Heart left ventricle (tissue), 16 donors: ENCODE results near the gene ASCL5. TPM values are rescaled to one million over a fixed set of nuclear protein-coding genes. Genes with fewer than 3 reads are reported as not detected.

Experiments used
- ATAC-seq, 4 donors: fragments of 200-7000 bp; cut with Tn5 transposase; one replicate each; pipeline ENCODE4 v1.9.1; 2020 to 2022; ENCODE audit warnings: moderate library complexity in 4 of 4, mild to moderate bottlenecking in 3 of 4, moderate number of reproducible peaks in 1 of 4
- DNase-seq, 5 donors: peaks; one replicate each; pipeline ENCODE4 v3.0.0-alpha.2; 2020
- H3K27ac ChIP-seq, 12 donors: fragments of 200-600 bp; sonication (generic) in 4 of 12; one replicate each; pipeline versions ENCODE4 v1.5.0 to v1.8.0; 2016 to 2022; ENCODE audit warnings: mild to moderate bottlenecking in 2 of 12
- H3K27me3 ChIP-seq, 9 donors: fragments of 200-600 bp; sonication (generic) in 2 of 9; one replicate each; pipeline versions ENCODE4 v1.5.1 to v1.8.0; 2016 to 2022; ENCODE audit warnings: mild to moderate bottlenecking in 3 of 9
- H3K36me3 ChIP-seq, 9 donors: fragments of 200-600 bp; sonication (generic) in 2 of 9; one replicate each; pipeline versions ENCODE4 v1.5.0 to v1.8.0; 2018 to 2022; ENCODE audit warnings: mild to moderate bottlenecking in 2 of 9
- H3K4me1 ChIP-seq, 12 donors: fragments of 200-600 bp; sonication (generic) in 4 of 12; one replicate each; pipeline versions ENCODE4 v1.5.0 to v1.8.0; 2016 to 2022; ENCODE audit warnings: mild to moderate bottlenecking in 3 of 12
- H3K4me3 ChIP-seq, 12 donors: fragments of 200-600 bp; sonication (generic) in 4 of 12; one replicate each; pipeline versions ENCODE4 v1.5.0 to v1.8.0; 2017 to 2022; ENCODE audit warnings: mild to moderate bottlenecking in 9 of 12, moderate library complexity in 4 of 12
- H3K9me3 ChIP-seq, 12 donors: fragments of 200-600 bp; sonication (generic) in 4 of 12; one replicate each; pipeline versions ENCODE4 v1.5.0 to v1.8.0; 2016 to 2022; ENCODE audit warnings: mild to moderate bottlenecking in 1 of 12
- POLR2A ChIP-seq, 2 donors: fragments of 450-650 bp; IDR thresholded peaks; one replicate each; pipeline ENCODE4 v1.6.1; 2017; ENCODE audit warnings: antibody characterized with exemption in 2 of 2, mild to moderate bottlenecking in 2 of 2, moderate library complexity in 2 of 2
- WGBS, 4 donors: extraction: QIAGEN DNeasy Blood & Tissue Kit in 2 of 4; methylation state at CpG; one replicate each; pipeline versions ENCODE4 v1.1.5 to v1.1.7; 2013 to 2018; 5-methylcytosine and 5-hydroxymethylcytosine counted together
- intact Hi-C, 10 donors: fragments of 100-400 bp; cut with DNase I; formaldehyde crosslinking; loops; one replicate each; pipeline versions ENCODE4 v1.11.1 to v1.14.2; 2022
- polyA plus RNA-seq, 2 donors: library from polyadenylated mRNA; stranded (reverse); fragments of 200-250 nt; gene quantifications; one replicate each; pipeline ENCODE4 v1.2.3, GENCODE V29; 2013
- total RNA-seq, 9 donors: library from RNA; depleted of rRNA in 2 of 9; stranded (reverse); fragments of >200 nt in 2 of 9; fragmentation: NEBNext Ultra II Directional in 3 of 9; extraction: Animal tissue kit (Norgen Biotek cat#: 25700) in 3 of 9; gene quantifications; one replicate each; pipeline versions ENCODE4 v1.1.0 to v1.2.4, GENCODE V29; 2016 to 2023
- TF ChIP-seq, protein P1 (sequence below), 12 donors: fragments of 200-600 bp; sonication (generic) in 4 of 12; IDR thresholded peaks; one replicate each; pipeline versions ENCODE4 v1.5.0 to v1.8.0; 2018 to 2022; ENCODE audit warnings: antibody characterized with exemption in 12 of 12, mild to moderate bottlenecking in 5 of 12
- donor health status: ischemic (EF 13 %, LVEDD 7.1; RV severe dilation, severe dysfunction).
- donor health status: healthy with polysubstance abuse.
- donor health status: DM: no; HTN: yes; CAD: no.
- donor health status: DM: no; HTN: no; CAD: no.
- donor health status: ischemic (EF 25% LVEDD 6.9; RV normal size, moderate dysfunction).
- donor health status: ischemic (EF 25% LVEDD 5.7; RV mildly dilated, moderate dysfunction).
- donor health status: healthy.
- donor health status: DM: yes; HTN: yes; CAD: no.
- donor health status: ischemic (EF 35%, LVEDD 5.7; RV mildly dilated, moderate dysfunction).
- donor health status: nonischemic (EF 11% LVEDD 7.7; RV severe dilation, severe dysfunction).
- donor health status: DM: yes; HTN: yes; CAD: no.
- donor health status: PGD.
- donor health status: ischemic (EF 29% LVEDD 5.4; RV normal size, mild dysfunction).
- donor health status: nonischemic (EF 23%, LVEDD 6.1; RV moderate dilation, normal function).

ASCL5 gene
- total and polyA plus RNA-seq, 11 donors, result not detected

GRCh38 chr1:201084295-201084694 is 42.7 kb downstream of the ASCL5 start:
- Histone ChIP-seq H3K36me3 (no peaks in the 10 kb centered on the region), H3K9me3 (no peaks in the 10 kb centered on the region), H3K4me1 (peaks cover 0 to 6% (median 0%) of the 10 kb centered on the region in 12 donors), H3K27me3 (peaks cover 0 to 9% (median 0%) of the 10 kb centered on the region in 9 donors), H3K4me3 (no peak overlapping the region), H3K27ac (no peak overlapping the region)
- WGBS, 4 donors, result 47 to 64% (median 57%) methylated on average over 6 of the region's 6 CpGs
- intact Hi-C loops, result loop anchor here in 2 of 10 donors (10.0 kb wide), 2 partner anchors 121 to 141 kb away; no protein-coding TSS in a partner anchor
- DNase-seq (no peak), ATAC-seq (no peak)
- TF ChIP-seq, protein P1, sequence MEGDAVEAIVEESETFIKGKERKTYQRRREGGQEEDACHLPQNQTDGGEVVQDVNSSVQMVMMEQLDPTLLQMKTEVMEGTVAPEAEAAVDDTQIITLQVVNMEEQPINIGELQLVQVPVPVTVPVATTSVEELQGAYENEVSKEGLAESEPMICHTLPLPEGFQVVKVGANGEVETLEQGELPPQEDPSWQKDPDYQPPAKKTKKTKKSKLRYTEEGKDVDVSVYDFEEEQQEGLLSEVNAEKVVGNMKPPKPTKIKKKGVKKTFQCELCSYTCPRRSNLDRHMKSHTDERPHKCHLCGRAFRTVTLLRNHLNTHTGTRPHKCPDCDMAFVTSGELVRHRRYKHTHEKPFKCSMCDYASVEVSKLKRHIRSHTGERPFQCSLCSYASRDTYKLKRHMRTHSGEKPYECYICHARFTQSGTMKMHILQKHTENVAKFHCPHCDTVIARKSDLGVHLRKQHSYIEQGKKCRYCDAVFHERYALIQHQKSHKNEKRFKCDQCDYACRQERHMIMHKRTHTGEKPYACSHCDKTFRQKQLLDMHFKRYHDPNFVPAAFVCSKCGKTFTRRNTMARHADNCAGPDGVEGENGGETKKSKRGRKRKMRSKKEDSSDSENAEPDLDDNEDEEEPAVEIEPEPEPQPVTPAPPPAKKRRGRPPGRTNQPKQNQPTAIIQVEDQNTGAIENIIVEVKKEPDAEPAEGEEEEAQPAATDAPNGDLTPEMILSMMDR (IDR thresholded peaks at IDR 0.05), result no peak
- no peak for TF ChIP-seq POLR2A (IDR thresholded peaks at IDR 0.05)

DNA sequence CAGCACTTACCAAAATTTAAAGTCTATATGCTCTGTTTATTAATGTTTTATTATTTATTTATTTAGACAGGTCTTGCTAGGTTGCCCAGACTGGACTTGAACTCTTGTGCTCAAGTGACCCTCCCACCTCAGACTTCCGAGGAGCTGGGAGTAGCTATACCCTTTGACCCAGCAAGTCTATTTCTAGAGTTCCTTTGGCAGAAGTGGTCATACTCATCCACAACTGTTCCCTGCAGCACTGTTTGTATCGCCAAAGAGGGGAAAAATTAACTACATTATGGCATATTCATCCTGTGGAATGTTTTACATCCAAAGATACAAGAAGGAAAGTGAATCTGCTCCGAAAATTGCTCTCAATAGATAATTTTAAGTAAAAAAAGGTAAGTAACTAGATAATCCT is 43.2 kb downstream of the ASCL5 start:
- peaks cover 0 to 6% (median 0%) of the 10 kb centered on the region in 12 donors for H3K4me1 ChIP-seq
- WGBS, 4 donors, result 59 to 71% (median 65%) methylated on average over 3 of the region's 3 CpGs
- H3K4me3 ChIP-seq, result no peak overlapping the region
- no peaks in the 10 kb centered on the region for H3K36me3 ChIP-seq
- peaks cover 0 to 7% (median 0%) of the 10 kb centered on the region in 9 donors for H3K27me3 ChIP-seq
- intact Hi-C loops, result loop anchor here in 2 of 10 donors (10.0 kb wide), 2 partner anchors 121 to 141 kb away; no protein-coding TSS in a partner anchor
- H3K9me3 ChIP-seq, result no peaks in the 10 kb centered on the region
- no peak for TF ChIP-seq POLR2A (IDR thresholded peaks at IDR 0.05)
- TF ChIP-seq, protein P1 (IDR thresholded peaks at IDR 0.05), result no peak
- DNase-seq, result no peak
- no peak for ATAC-seq
- no peak overlapping the region for H3K27ac ChIP-seq

DNA sequence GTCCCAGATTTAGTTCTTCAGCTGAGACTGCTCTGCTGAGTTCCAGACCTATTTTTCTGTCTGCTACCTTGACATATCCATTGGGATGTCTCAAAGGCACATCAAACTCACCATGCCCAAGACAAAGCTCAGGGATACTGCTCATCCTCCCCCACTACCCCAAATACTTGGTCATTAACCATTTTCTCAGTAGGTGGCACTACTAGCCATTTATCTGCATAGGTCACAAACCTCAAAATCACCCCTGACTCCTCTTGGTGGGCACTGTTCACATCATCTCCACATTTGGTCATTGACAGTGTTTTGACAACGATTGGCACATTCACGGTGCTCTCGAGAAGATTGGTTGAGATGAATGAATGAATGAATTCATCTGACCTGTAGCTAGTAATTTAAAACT is 46.8 kb downstream of the ASCL5 start:
- no peaks in the 10 kb centered on the region for H3K9me3 ChIP-seq
- no peaks in the 10 kb centered on the region for H3K27me3 ChIP-seq
- no peaks in the 10 kb centered on the region for H3K36me3 ChIP-seq
- 90 to 98% (median 96%) methylated on average over 3 of the region's 3 CpGs for WGBS, 4 donors
- no peak for TF ChIP-seq POLR2A (IDR thresholded peaks at IDR 0.05)
- TF ChIP-seq, protein P1 (IDR thresholded peaks at IDR 0.05), result no peak
- ATAC-seq (no peak), DNase-seq (no peak)
- intact Hi-C loops, result loop anchor here in 2 of 10 donors (10.0 kb wide), 2 partner anchors 125 to 145 kb away; no protein-coding TSS in a partner anchor
- no peak overlapping the region for H3K4me3 ChIP-seq
- H3K4me1 ChIP-seq, result peaks cover 0 to 6% (median 0%) of the 10 kb centered on the region in 12 donors
- H3K27ac ChIP-seq, result no peak overlapping the region

- H3K27ac ChIP-seq, result no peak overlapping the region
- DNase-seq (peak in 1 of 5 donors; percentile 42), ATAC-seq (no peak)
- no peaks in the 10 kb centered on the region for H3K27me3 ChIP-seq
- 91 to 94% (median 93%) methylated on average over 12 to 17 of the region's 17 CpGs for WGBS, 4 donors
- no peak for TF ChIP-seq POLR2A (IDR thresholded peaks at IDR 0.05)
- TF ChIP-seq, protein P1 (IDR thresholded peaks at IDR 0.05), result no peak
- intact Hi-C loops, result loop anchor here in 1 of 10 donors (2.0 kb wide), 1 partner anchor 57 kb away; no protein-coding TSS in a partner anchor
- H3K36me3 ChIP-seq, result no peaks in the 10 kb centered on the region
- H3K4me1 ChIP-seq, result no peaks in the 10 kb centered on the region
- H3K4me3 ChIP-seq, result no peak overlapping the region
- no peaks in the 10 kb centered on the region for H3K9me3 ChIP-seq
Measured at GRCh38 chr1:201077736-201078135, 49.2 kb downstream of the ASCL5 start.
